ENCODE results near the gene TTLL11. TPM values are rescaled to one million over a fixed set of nuclear protein-coding genes. Genes with fewer than 3 reads are reported as not detected.

Gene TTLL11
- total and polyA plus RNA-seq, 2 of the 8 experiments (the other 6 are each of a cell fraction or from before 2014, with no cell fraction given), result 0.56 to 0.80 TPM

DNA sequence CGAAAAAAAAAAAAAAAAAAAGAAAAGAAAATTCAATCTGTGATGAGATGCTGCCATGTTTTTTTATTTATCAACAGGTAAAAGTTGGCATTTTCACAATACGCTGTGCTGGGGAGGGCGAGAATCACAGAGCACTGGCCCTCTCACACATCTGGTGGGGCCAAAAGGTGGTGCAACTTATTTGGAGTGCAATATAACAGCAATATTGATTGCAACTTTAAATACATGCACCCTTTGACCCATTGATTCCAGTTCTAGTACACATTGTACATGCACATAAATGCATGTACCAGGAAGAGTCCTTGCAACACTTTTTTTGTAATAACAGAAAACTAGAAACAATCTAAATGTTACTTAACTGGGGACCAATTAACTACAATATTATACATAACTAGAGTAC is 282.6 kb downstream of the TTLL11 start:
- Histone ChIP-seq H4K5ac (ENCODE audit: insufficient read length, low read depth, low read length) (no peak overlapping the region), H3K14ac (ENCODE audit: insufficient read length) (no peak overlapping the region)
- no peak for TF ChIP-seq PHF8 (conservative IDR thresholded peaks at IDR 0.05; ENCODE audit: low read depth, low read length)
- TF ChIP-seq KDM5A (IDR thresholded peaks at IDR 0.05; ENCODE audit: low read length), result no peak
- TF ChIP-seq KDM1A (IDR thresholded peaks at IDR 0.05; ENCODE audit: borderline replicate concordance, low read length), result no peak
- no peak for TF ChIP-seq MAFK (IDR thresholded peaks at IDR 0.05; ENCODE audit: low read depth, low read length)
- TF ChIP-seq CEBPB (IDR thresholded peaks at IDR 0.05; ENCODE audit: low read depth, low read length), result no peak
- no peak for TF ChIP-seq POLR2AphosphoS5 (IDR thresholded peaks at IDR 0.05; ENCODE audit: low read depth, low read length)
- TF ChIP-seq HDAC2 (IDR thresholded peaks at IDR 0.05; ENCODE audit: borderline replicate concordance in 1 of 2, low read depth in 2 of 2, low read length in 2 of 2), result no peak
- no peak for TF ChIP-seq RNF2 (IDR thresholded peaks at IDR 0.05; ENCODE audit: borderline replicate concordance, low read depth, low read length, missing control alignments, poor library complexity, severe bottlenecking)

More for the DNA sequence above, 282.6 kb downstream of the TTLL11 start:
- no peak overlapping the region for H3K56ac ChIP-seq (replicated peaks; ENCODE audit: insufficient read length, low read depth, low read length)
- H3K9me3 ChIP-seq (ENCODE audit: insufficient read depth in 2 of 2, low read depth in 1 of 2, low read length in 1 of 2), result no peaks in the 10 kb centered on the region
- no peak overlapping the region for H4K8ac ChIP-seq (ENCODE audit: extremely low read depth, insufficient read depth, low read length)
- H3K4ac ChIP-seq (replicated peaks; ENCODE audit: insufficient read length, low read depth, low read length), result no peak overlapping the region
- H2AK5ac ChIP-seq (ENCODE audit: low read depth, low read length), result no peak overlapping the region
- peaks cover 0 to 6% (median 0%) of the 10 kb centered on the region in 4 experiments; a peak in 1 of 7 replicates for H3K4me1 ChIP-seq (replicated peaks in 1 of 4; ENCODE audit: control insufficient read depth in 3 of 4, insufficient read depth in 4 of 4, low read length in 3 of 4)
- no peaks in the 10 kb centered on the region for H3K27me3 ChIP-seq (replicated peaks in 1 of 4; ENCODE audit: control insufficient read depth in 3 of 4, extremely low read depth in 1 of 4, insufficient read depth in 3 of 4, low read length in 3 of 4)
- CTCF ChIA-PET (ENCODE audit: partially characterized antibody), result interaction anchor here (0.8 to 1.4 kb wide), 3 partner anchors 26 to 115 kb away, joined by 3 to 4 read pairs (median 3); no protein-coding TSS in a partner anchor
- peaks cover 0 to 2% of the 10 kb centered on the region in 2 experiments for H4K20me1 ChIP-seq (replicated peaks in 1 of 2; ENCODE audit: control insufficient read depth in 1 of 2, insufficient read depth in 2 of 2, low read length in 2 of 2)
- no peak overlapping the region for H3K9ac ChIP-seq (replicated peaks in 1 of 4; ENCODE audit: extremely low read depth in 1 of 4, low read depth in 3 of 4, low read length in 3 of 4)
- H3K79me2 ChIP-seq (ENCODE audit: control insufficient read depth in 1 of 2, insufficient read depth in 2 of 2, low read length in 2 of 2), result no peaks in the 10 kb centered on the region
- H3K23ac ChIP-seq (ENCODE audit: insufficient read length), result no peak overlapping the region
- no peak overlapping the region for H2BK20ac ChIP-seq (ENCODE audit: low read length)
- H3K4me3 ChIP-seq (ENCODE audit: extremely low read depth in 1 of 4, insufficient read depth in 2 of 4, low read depth in 3 of 4, low read length in 4 of 4), result no peak overlapping the region
- H3K18ac ChIP-seq (ENCODE audit: extremely low read depth, low read length), result no peak overlapping the region
- no peak overlapping the region for H3K4me2 ChIP-seq (ENCODE audit: insufficient read depth in 1 of 2, low read depth in 2 of 2, low read length in 2 of 2)
- H3K79me1 ChIP-seq (ENCODE audit: low read depth, low read length), result no peaks in the 10 kb centered on the region; the same call in 1 of the 2 replicates
- POLR2A ChIA-PET (ENCODE audit: partially characterized antibody), result interaction anchor here (0.8 kb wide), 1 partner anchor 10 kb away, joined by 4 read pairs; no protein-coding TSS in a partner anchor
- H3K27ac ChIP-seq (ENCODE audit: low read depth, low read length), result no peak overlapping the region
- FAIRE-seq (no peak), DNase-seq (ENCODE audit: low read depth in 1 of 2, low spot score in 2 of 2) (no peak)
- H4K91ac ChIP-seq (replicated peaks; ENCODE audit: insufficient read length, low read length), result no peak overlapping the region
- no peak overlapping the region for H2BK15ac ChIP-seq (ENCODE audit: low read length)
- no peak overlapping the region for H2BK12ac ChIP-seq (ENCODE audit: low read depth, low read length)
- 100% methylated on average over 3 of the region's 3 CpGs; no CpG with 5 or more reads in 1 of the 2 experiments for WGBS, 2 experiments (ENCODE audit: extremely low coverage in 1 of 2, insufficient coverage in 1 of 2, insufficient read length in 1 of 2, insufficient replicate concordance in 2 of 2, low coverage in 1 of 2, low lambda C conversion rate in 2 of 2, missing lambda C conversion rate in 1 of 2)
- H2BK120ac ChIP-seq (replicated peaks; ENCODE audit: low read depth, low read length), result no peak overlapping the region
- H3K36me3 ChIP-seq (ENCODE audit: control insufficient read depth in 2 of 4, insufficient read depth in 4 of 4, low read length in 3 of 4), result no peaks in the 10 kb centered on the region
- peaks cover 10% of the 10 kb centered on the region; the same call in 1 of the 2 replicates for H3K23me2 ChIP-seq (ENCODE audit: low read depth, low read length)
- H2BK5ac ChIP-seq (ENCODE audit: low read depth, low read length), result no peak overlapping the region
- H2AFZ ChIP-seq (ENCODE audit: low read length), result no peak overlapping the region

Data from H1 (cell line).